Measurements from ENCODE around the gene ABCA7. TPM values are rescaled to one million over a fixed set of nuclear protein-coding genes. Genes with fewer than 3 reads are reported as not detected.
A peak's percentile ranks its signal among the peaks of the same experiment; 100 is the strongest.

ABCA7 gene
- total RNA-seq, 4 donors from 2014 or later = 10.3 to 29.8 (median 15.9) TPM

DNA sequence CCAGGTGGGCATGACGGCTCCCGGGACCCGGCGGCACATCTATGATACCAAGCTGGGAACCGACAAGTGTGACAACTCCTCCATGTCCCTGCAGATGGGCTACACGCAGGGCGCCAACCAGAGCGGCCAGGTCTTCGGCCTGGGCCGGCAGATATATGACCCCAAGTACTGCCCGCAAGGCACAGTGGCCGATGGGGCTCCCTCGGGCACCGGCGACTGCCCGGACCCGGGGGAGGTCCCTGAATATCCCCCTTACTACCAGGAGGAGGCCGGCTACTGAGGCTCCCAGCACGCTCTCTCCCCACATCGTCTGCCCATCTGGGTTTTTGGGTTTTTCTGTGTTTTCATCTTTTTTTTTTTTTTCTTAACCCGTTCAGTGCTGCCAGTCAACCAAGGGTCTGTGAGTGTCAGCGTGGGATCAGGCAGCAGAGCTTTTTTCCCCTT, 2.3 kb upstream of the ABCA7 start:
- no peak for TF ChIP-seq CTCF (IDR thresholded peaks at IDR 0.05)
- no peak for ATAC-seq (ENCODE audit: low FRiP score)
- no peak for DNase-seq (ENCODE audit: low spot score)

DNA sequence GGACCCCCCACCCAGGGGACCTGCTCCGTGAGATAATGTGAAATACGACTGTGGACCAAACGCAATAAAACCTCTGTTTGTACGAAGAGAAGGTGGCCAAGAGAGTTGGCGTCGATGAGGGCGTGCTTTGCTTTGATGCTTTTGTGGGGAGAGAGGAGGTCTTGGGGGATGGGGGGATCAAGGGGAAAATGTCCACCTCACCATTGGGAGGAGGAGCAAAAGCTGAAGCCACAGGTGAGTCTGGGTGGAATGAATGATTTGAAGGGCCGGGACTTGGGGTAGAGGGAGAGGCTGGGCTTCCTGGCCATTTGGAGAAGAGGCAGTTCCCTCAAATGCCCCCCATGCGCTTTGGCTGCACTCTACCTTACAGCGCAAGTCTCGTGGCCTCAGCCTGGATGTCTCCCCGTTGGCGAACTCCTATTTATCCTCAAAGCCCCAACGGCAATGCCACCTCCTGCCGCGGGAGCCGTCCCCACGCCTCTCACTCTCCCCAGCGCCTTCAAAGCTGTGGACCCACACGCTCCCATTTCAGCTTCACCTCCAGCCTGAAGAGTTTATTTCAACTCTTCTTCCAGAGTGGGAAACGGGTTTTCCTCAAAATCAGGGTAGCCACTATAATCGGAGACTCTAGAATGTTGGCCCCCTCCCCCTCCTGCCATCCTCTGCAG, 795 bp upstream of the ABCA7 start:
- no peak for TF ChIP-seq CTCF (IDR thresholded peaks at IDR 0.05)
- ATAC-seq (ENCODE audit: low FRiP score) (no peak), DNase-seq (ENCODE audit: low spot score) (no peak)

DNA sequence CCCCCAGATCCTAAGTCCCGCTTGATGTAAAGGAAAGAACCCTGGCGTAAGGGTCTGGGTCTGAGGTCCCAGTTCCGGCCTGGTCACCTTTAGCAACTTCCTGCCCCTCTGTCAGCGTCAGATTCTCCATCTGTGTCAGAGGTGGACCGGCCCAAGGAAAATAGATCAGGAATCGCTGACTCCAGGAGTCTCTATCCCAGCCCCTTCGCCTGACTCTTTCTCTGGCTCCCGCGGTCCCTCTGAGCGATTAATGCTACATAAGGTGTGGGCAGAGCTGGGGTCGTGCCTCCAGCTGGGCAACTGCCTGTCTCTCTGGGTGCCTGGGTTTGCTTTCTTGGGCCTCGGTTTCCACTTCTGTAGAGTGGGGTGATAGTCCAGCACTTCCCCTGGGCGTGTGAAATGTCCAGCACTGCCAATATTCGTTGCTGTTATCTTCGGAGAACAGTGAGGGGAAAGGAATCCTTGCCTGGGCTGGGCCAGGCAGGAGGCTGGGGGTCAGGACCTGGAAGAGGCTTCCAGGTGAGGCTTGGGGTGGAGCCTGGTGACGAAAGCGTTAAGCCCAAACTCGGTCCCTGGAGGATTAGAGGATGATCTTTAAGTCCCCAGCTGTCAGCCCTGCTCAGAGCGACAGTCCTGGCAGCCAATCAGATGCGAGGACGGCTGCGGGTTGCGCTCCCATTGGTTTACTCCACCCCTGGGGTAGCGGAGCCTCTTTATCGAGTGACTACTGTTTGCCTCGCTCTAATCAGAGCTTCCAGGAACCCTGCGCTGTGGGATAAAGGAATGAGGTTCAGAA, 767 bp downstream of the ABCA7 start:
- no peak for TF ChIP-seq CTCF (IDR thresholded peaks at IDR 0.05)
- peak; percentile 79 for DNase-seq (ENCODE audit: low spot score)
- ATAC-seq (ENCODE audit: low FRiP score) = peak; percentile 45

- ATAC-seq (ENCODE audit: low FRiP score) (no peak), DNase-seq (ENCODE audit: low spot score) (no peak)
- no peak for TF ChIP-seq CTCF (IDR thresholded peaks at IDR 0.05)
These were observed 1.4 kb downstream of the ABCA7 start for GRCh38 chr19:1041272-1041834.

- TF ChIP-seq CTCF (IDR thresholded peaks at IDR 0.05) = no peak
- ATAC-seq (ENCODE audit: low FRiP score) = no peak
- no peak for DNase-seq (ENCODE audit: low spot score)
These were observed 2.2 kb downstream of the ABCA7 start for GRCh38 chr19:1041835-1042685.

GRCh38 chr19:1042689-1043511, 3.0 kb downstream of the ABCA7 start:
- ATAC-seq (ENCODE audit: low FRiP score) (no peak), DNase-seq (ENCODE audit: low spot score) (no peak)
- TF ChIP-seq CTCF (IDR thresholded peaks at IDR 0.05) = no peak
